K562 (cell line): ENCODE measurements around the gene CRABP2. TPM values are rescaled to one million over a fixed set of nuclear protein-coding genes. Genes with fewer than 3 reads are reported as not detected.

Experiments used
- CC2D1A ChIP-seq: fragments of 450-650 bp; IDR thresholded peaks from 2 replicates; pipeline ENCODE4 v1.6.1; 2017; ENCODE audit warnings: mild to moderate bottlenecking
- CUX1 ChIP-seq: fragments of 200-800 bp; sonication (Bioruptor generic); IDR thresholded peaks from 2 replicates; pipeline ENCODE4 v1.6.1; 2016; ENCODE audit warnings: missing genetic modification characterization, missing compliant biosample characterization
- DLX4 ChIP-seq: fragments of 250-450 bp; sonication (Bioruptor Pico); IDR thresholded peaks from 2 replicates; pipeline ENCODE4 v1.6.1; 2021; ENCODE audit warnings: mild to moderate bottlenecking
- NCOA1 ChIP-seq: fragments of 450-650 bp; IDR thresholded peaks from 2 replicates; pipeline ENCODE4 v1.6.1; 2016; ENCODE audit warnings: low read depth
- NFRKB ChIP-seq: fragments of 450-650 bp; IDR thresholded peaks from 2 replicates; pipeline ENCODE4 v1.6.1; 2016; ENCODE audit warnings: low read depth
- RAD21 ChIP-seq, 2 experiments: fragments of 250-450 bp in 1 of 2; fragments of 450-650 bp in 1 of 2; sonication (Bioruptor Pico) in 1 of 2; formaldehyde crosslinking in 1 of 2; IDR thresholded peaks in 1 of 2; conservative IDR thresholded peaks in 1 of 2; 2 replicates each; pipeline versions ENCODE4 v1.4.0 to v1.8.0; 2020 to 2022; ENCODE audit warnings: mild to moderate bottlenecking in 2 of 2, moderate library complexity in 1 of 2
- RFX1 ChIP-seq: fragments of 450-650 bp; IDR thresholded peaks from 2 replicates; pipeline ENCODE4 v1.6.1; 2016; ENCODE audit warnings: mild to moderate bottlenecking, moderate library complexity
- SIRT6 ChIP-seq: IDR thresholded peaks from one replicate; pipeline ENCODE4 v1.6.1; 2012; ENCODE audit warnings: low read depth, mild to moderate bottlenecking, control low read depth, inconsistent platforms, low read length, moderate library complexity
- SP1 ChIP-seq: sonication (generic); formaldehyde crosslinking; IDR thresholded peaks from 2 replicates; pipeline ENCODE4 v1.8.1; 2022; ENCODE audit warnings: mild to moderate bottlenecking, missing genetic modification reagents
- TAL1 ChIP-seq: fragments of 450-650 bp; IDR thresholded peaks from 2 replicates; pipeline ENCODE4 v1.6.1; 2016; ENCODE audit warnings: mild to moderate bottlenecking
- ZBTB12 ChIP-seq: fragments of 250-450 bp; sonication (Bioruptor Pico); IDR thresholded peaks from 2 replicates; pipeline ENCODE4 v1.4.0; 2020
- ZNF232 ChIP-seq: sonication (generic); formaldehyde crosslinking; IDR thresholded peaks from 2 replicates; pipeline ENCODE4 v1.8.0; 2022; ENCODE audit warnings: mild to moderate bottlenecking, missing genetic modification reagents
- ZNF324 ChIP-seq: fragments of 250-450 bp; sonication (Bioruptor Pico); IDR thresholded peaks from 2 replicates; pipeline ENCODE4 v1.4.0; 2020; ENCODE audit warnings: mild to moderate bottlenecking
- ZNF699 ChIP-seq: fragments of 250-450 bp; sonication (Bioruptor Pico); IDR thresholded peaks from 2 replicates; pipeline ENCODE4 v1.8.0; 2021; ENCODE audit warnings: mild to moderate bottlenecking, moderate library complexity; ENCODE audit not compliant: insufficient replicate concordance
- ZNF76 ChIP-seq: fragments of 250-450 bp; sonication (Bioruptor Pico); IDR thresholded peaks from 2 replicates; pipeline ENCODE4 v1.4.0; 2020; ENCODE audit warnings: mild to moderate bottlenecking, moderate library complexity, borderline replicate concordance
- ZNF764 ChIP-seq: fragments of 250-450 bp; sonication (Bioruptor Pico); IDR thresholded peaks from 2 replicates; pipeline ENCODE4 v1.4.0; 2020; ENCODE audit warnings: low read depth, mild to moderate bottlenecking, moderate library complexity
- polyA plus RNA-seq, 8 experiments: library from polyadenylated mRNA; depleted of rRNA in 4 of 8; stranded (reverse) in 5 of 8; unstranded in 3 of 8; fragments of >200 nt; fragmentation: Nextera tagmentation in 2 of 8; fragmentation: Illumina TruSeq in 1 of 8; extraction: Ambion mirVana in 2 of 8; extraction: Trizol in 1 of 8; gene quantifications; 2 replicates each; pipeline versions ENCODE4 v1.2.1 to v1.2.3, GENCODE V29; 2011 to 2014; ENCODE audit warnings: inconsistent platforms in 1 of 8, missing spikeins in 1 of 8
- total RNA-seq, 7 experiments: library from RNA; depleted of rRNA in 6 of 7; stranded (reverse); fragments of >200 nt in 6 of 7; fragmentation: Illumina TruSeq in 2 of 7; extraction: Trizol in 2 of 7; gene quantifications; 2 replicates each; pipeline versions ENCODE4 v1.2.1 to v1.2.3, GENCODE V29; 2011 to 2021; ENCODE audit warnings: low replicate concordance in 1 of 7
- TF ChIP-seq, protein P1 (sequence below): sonication (generic); formaldehyde crosslinking; IDR thresholded peaks from 2 replicates; pipeline ENCODE4 v1.8.0; 2022; ENCODE audit warnings: missing genetic modification reagents, mild to moderate bottlenecking, moderate library complexity, borderline replicate concordance

CRABP2 gene
- total and polyA plus RNA-seq, 9 of the 15 experiments (the other 6 are each of a cell fraction or from before 2014, with no cell fraction given): 0.30 to 2.5 (median 0.82) TPM

- TF ChIP-seq CUX1 (no peak), DLX4 (CRISPR knock-in tag) (no peak), CC2D1A (no peak), ZNF232 (CRISPR knock-in tag) (no peak), ZNF764 (CRISPR knock-in tag) (no peak), SIRT6 (no peak), TAL1 (no peak), ZNF324 (CRISPR knock-in tag) (no peak), NCOA1 (no peak), RFX1 (peak; percentile 94), NFRKB (peak; percentile 69; the same call in 1 of the 2 replicates), ZNF76 (CRISPR knock-in tag) (0 out of 2 replicates have a peak, but pooled peaks have one; percentile 26), ZBTB12 (CRISPR knock-in tag) (no peak), SP1 (no peak), RAD21 (CRISPR knock-in tag; conservative IDR thresholded peaks at IDR 0.05 in 1 of 2, IDR thresholded peaks at IDR 0.05 in 1 of 2) (no peak), ZNF699 (CRISPR knock-in tag) (no peak)
- TF ChIP-seq, protein P1, sequence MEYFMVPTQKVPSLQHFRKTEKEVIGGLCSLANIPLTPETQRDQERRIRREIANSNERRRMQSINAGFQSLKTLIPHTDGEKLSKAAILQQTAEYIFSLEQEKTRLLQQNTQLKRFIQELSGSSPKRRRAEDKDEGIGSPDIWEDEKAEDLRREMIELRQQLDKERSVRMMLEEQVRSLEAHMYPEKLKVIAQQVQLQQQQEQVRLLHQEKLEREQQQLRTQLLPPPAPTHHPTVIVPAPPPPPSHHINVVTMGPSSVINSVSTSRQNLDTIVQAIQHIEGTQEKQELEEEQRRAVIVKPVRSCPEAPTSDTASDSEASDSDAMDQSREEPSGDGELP (CRISPR knock-in tag): peak; percentile 67; the same call in 1 of the 2 replicates
Measured at GRCh38 chr1:156746728-156747631, 41.6 kb upstream of the CRABP2 start (continued).
